ENCODE data around the gene UBE2E2.
"Not testable (repeated sequence)": the region's sequence is repeated elsewhere in the genome, so short reads cannot be mapped to it uniquely, and the experiment has no call there.

GRCh38 chr3:23349444-23349843 is 146.3 kb downstream of the UBE2E2 start:
- TF ChIP-seq CTCF (conservative IDR thresholded peaks at IDR 0.05; ENCODE audit: low read length); EZH2phosphoT487 (IDR thresholded peaks at IDR 0.05; ENCODE audit: borderline replicate concordance): not testable (repeated sequence)
